Measurements from ENCODE around the gene AP5S1. TPM values are rescaled to one million over a fixed set of nuclear protein-coding genes. Genes with fewer than 3 reads are reported as not detected.

AP5S1 gene
- total and polyA plus RNA-seq, 9 of the 15 experiments (the other 6 are each of a cell fraction or from before 2014, with no cell fraction given), result 2.6 to 8.8 (median 4.4) TPM

DNA sequence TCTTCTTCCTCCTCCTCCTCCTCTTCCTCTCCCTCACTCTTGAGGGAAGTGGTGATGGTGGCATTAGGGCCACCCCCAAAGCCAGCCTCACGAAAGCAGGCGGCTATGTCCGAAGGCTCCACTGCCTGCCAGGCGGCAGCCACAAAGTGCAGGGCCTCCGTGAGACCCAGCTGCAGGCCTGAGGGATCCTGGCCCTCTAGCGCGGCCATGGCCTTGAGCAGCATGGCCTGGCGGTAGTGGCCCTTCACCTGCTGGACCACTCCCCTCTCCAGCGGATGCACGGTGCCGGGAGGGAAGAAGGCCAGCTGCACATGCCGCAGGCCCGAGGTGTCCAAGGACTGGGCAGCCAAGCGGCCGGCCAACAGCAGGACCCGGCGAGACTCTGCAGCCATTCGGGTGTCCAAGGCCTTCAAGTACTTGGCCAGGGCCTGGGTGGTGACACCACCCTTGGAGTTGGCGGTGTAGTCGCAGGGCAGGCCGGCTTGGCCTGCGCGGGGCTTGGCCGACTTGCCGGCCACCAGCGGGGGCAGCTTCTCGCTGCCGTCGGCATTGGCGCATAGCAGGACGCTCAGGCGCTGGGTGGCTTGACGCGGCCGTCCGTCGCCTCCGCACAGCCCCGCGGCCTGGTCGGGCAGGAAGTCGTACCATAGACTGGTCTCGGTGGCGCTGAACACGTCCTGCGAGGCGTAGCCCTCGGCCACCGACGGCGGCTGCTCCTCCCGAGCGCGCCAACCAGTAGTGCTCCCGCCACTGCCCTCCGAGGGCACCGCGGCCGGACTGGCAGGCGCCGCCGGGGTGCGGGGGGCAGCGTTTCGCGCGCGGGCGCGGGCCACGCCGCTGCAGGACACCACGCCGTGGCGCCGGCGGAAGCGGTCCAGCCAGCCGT, 34.9 kb upstream of the AP5S1 start (continued):
- TF ChIP-seq, protein P1, sequence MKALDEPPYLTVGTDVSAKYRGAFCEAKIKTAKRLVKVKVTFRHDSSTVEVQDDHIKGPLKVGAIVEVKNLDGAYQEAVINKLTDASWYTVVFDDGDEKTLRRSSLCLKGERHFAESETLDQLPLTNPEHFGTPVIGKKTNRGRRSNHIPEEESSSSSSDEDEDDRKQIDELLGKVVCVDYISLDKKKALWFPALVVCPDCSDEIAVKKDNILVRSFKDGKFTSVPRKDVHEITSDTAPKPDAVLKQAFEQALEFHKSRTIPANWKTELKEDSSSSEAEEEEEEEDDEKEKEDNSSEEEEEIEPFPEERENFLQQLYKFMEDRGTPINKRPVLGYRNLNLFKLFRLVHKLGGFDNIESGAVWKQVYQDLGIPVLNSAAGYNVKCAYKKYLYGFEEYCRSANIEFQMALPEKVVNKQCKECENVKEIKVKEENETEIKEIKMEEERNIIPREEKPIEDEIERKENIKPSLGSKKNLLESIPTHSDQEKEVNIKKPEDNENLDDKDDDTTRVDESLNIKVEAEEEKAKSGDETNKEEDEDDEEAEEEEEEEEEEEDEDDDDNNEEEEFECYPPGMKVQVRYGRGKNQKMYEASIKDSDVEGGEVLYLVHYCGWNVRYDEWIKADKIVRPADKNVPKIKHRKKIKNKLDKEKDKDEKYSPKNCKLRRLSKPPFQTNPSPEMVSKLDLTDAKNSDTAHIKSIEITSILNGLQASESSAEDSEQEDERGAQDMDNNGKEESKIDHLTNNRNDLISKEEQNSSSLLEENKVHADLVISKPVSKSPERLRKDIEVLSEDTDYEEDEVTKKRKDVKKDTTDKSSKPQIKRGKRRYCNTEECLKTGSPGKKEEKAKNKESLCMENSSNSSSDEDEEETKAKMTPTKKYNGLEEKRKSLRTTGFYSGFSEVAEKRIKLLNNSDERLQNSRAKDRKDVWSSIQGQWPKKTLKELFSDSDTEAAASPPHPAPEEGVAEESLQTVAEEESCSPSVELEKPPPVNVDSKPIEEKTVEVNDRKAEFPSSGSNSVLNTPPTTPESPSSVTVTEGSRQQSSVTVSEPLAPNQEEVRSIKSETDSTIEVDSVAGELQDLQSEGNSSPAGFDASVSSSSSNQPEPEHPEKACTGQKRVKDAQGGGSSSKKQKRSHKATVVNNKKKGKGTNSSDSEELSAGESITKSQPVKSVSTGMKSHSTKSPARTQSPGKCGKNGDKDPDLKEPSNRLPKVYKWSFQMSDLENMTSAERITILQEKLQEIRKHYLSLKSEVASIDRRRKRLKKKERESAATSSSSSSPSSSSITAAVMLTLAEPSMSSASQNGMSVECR (CRISPR knock-in tag; IDR thresholded peaks at IDR 0.05), result 0 out of 2 replicates have a peak, but pooled peaks have one; percentile 67
- TF ChIP-seq FOXM1 (IDR thresholded peaks at IDR 0.05; ENCODE audit: low read depth) (no peak), FOXM1 (CRISPR knock-in tag; IDR thresholded peaks at IDR 0.05; ENCODE audit: low read depth) (peak; percentile 63; the same call in 1 of the 2 replicates), CXXC5 (CRISPR knock-in tag; IDR thresholded peaks at IDR 0.05) (no peak), NR1H2 (CRISPR knock-in tag; IDR thresholded peaks at IDR 0.05) (0 out of 2 replicates have a peak, but pooled peaks have one; percentile 57), ZNF668 (CRISPR knock-in tag; IDR thresholded peaks at IDR 0.05) (no peak), STAG1 (CRISPR knock-in tag; IDR thresholded peaks at IDR 0.05; ENCODE audit: borderline replicate concordance) (0 out of 2 replicates have a peak, but pooled peaks have one; percentile 9), HNRNPL (IDR thresholded peaks at IDR 0.05; ENCODE audit: low read depth, low read length) (peak; percentile 52; the same call in 1 of the 2 replicates), KDM2B (CRISPR knock-in tag; IDR thresholded peaks at IDR 0.05) (no peak)
- TF ChIP-seq, protein P2, sequence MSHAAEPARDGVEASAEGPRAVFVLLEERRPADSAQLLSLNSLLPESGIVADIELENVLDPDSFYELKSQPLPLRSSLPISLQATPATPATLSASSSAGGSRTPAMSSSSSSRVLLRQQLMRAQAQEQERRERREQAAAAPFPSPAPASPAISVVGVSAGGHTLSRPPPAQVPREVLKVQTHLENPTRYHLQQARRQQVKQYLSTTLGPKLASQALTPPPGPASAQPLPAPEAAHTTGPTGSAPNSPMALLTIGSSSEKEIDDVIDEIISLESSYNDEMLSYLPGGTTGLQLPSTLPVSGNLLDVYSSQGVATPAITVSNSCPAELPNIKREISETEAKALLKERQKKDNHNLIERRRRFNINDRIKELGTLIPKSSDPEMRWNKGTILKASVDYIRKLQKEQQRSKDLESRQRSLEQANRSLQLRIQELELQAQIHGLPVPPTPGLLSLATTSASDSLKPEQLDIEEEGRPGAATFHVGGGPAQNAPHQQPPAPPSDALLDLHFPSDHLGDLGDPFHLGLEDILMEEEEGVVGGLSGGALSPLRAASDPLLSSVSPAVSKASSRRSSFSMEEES (CRISPR knock-in tag; IDR thresholded peaks at IDR 0.05), result no peak
- TF ChIP-seq, protein P3, sequence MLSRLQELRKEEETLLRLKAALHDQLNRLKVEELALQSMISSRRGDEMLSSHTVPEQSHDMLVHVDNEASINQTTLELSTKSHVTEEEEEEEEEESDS (CRISPR knock-in tag; IDR thresholded peaks at IDR 0.05), result no peak
- TF ChIP-seq, protein P4, sequence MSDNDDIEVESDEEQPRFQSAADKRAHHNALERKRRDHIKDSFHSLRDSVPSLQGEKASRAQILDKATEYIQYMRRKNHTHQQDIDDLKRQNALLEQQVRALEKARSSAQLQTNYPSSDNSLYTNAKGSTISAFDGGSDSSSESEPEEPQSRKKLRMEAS (CRISPR knock-in tag; IDR thresholded peaks at IDR 0.05), result peak; percentile 24

Measured in K562 (cell line).